ENCODE measurements around the gene SCRN1.

The SCRN1 gene

GRCh38 chr7:30001998-30002397 lies 12.4 kb upstream of the SCRN1 start:
- no peak for DNase-seq

- no peak for DNase-seq
Measured at GRCh38 chr7:29998489-29998888, 8.9 kb upstream of the SCRN1 start.

- no peak for DNase-seq
Measured at GRCh38 chr7:29996321-29996720, 6.7 kb upstream of the SCRN1 start.

- DNase-seq: no peak
Measured at GRCh38 chr7:29995652-29996051, 6.1 kb upstream of the SCRN1 start.

- no peak for DNase-seq
Measured at GRCh38 chr7:29993140-29993539, 3.5 kb upstream of the SCRN1 start.

GRCh38 chr7:29991937-29992336 lies 2.3 kb upstream of the SCRN1 start:
- DNase-seq: no peak

- no peak for DNase-seq
Measured at GRCh38 chr7:29990931-29991330, 1.3 kb upstream of the SCRN1 start.

- peak; percentile 2 for DNase-seq
Measured at GRCh38 chr7:29988424-29989256, 961 bp downstream of the SCRN1 start.

GRCh38 chr7:29987811-29988317 lies 1.7 kb downstream of the SCRN1 start:
- DNase-seq: no peak

GRCh38 chr7:29987083-29987482 lies 2.5 kb downstream of the SCRN1 start:
- DNase-seq: no peak

- no peak for DNase-seq
Measured at GRCh38 chr7:29980151-29980550, 9.4 kb downstream of the SCRN1 start.

GRCh38 chr7:29977886-29978651 lies 11.5 kb downstream of the SCRN1 start:
- DNase-seq: no peak

GRCh38 chr7:29976673-29977415 lies 12.8 kb downstream of the SCRN1 start:
- no peak for DNase-seq

- no peak for DNase-seq
Measured at GRCh38 chr7:29976266-29976665, 13.3 kb downstream of the SCRN1 start.

- no peak for DNase-seq
Measured at GRCh38 chr7:29975561-29975960, 14.0 kb downstream of the SCRN1 start.

GRCh38 chr7:29974286-29974685 lies 15.3 kb downstream of the SCRN1 start:
- no peak for DNase-seq

GRCh38 chr7:29972315-29972669 lies 17.3 kb downstream of the SCRN1 start:
- DNase-seq: no peak

GRCh38 chr7:29971566-29972314 lies 17.9 kb downstream of the SCRN1 start:
- no peak for DNase-seq

- no peak for DNase-seq
Measured at GRCh38 chr7:29970158-29970557, 19.4 kb downstream of the SCRN1 start.

GRCh38 chr7:29969738-29970137 lies 19.9 kb downstream of the SCRN1 start:
- DNase-seq: no peak

- DNase-seq: no peak
Measured at GRCh38 chr7:29968683-29969395, 20.8 kb downstream of the SCRN1 start.

GRCh38 chr7:29965030-29965429 lies 24.6 kb downstream of the SCRN1 start:
- no peak for DNase-seq

All from stimulated activated CD4-positive, alpha-beta T cell treated with anti-CD3 and anti-CD28 coated beads, Interleukin-1b, Interleukin-23, amount 100 ng/mL, for 48 hours (primary cell).